Gastroesophageal sphincter (tissue), 4 donors: ENCODE data around the gene PARD3. TPM values are rescaled to one million over a fixed set of nuclear protein-coding genes. Genes with fewer than 3 reads are reported as not detected.

Source experiments
- ATAC-seq: fragments of 150-250 bp; one replicate; pipeline ENCODE4 v1.9.1; 2016; ENCODE audit warnings: mild to moderate bottlenecking, moderate library complexity
- H3K27ac ChIP-seq, 4 donors: fragments of 200-600 bp; sonication (generic) in 3 of 4; 1 replicate in 3 of 4; 2 replicates in 1 of 4; pipeline ENCODE4 v1.5.1; 2016 to 2019
- H3K27me3 ChIP-seq: fragments of 200-600 bp; sonication (generic); one replicate; pipeline ENCODE4 v1.5.1; 2019
- H3K36me3 ChIP-seq, 2 donors: fragments of 200-600 bp; sonication (generic); one replicate each; pipeline ENCODE4 v1.5.1; 2019; ENCODE audit warnings: control low read depth in 1 of 2
- H3K4me1 ChIP-seq, 3 donors: fragments of 200-600 bp; sonication (generic); 1 replicate in 2 of 3; 2 replicates in 1 of 3; pipeline ENCODE4 v1.5.1; 2016 to 2019; ENCODE audit warnings: control low read depth in 2 of 3
- H3K4me3 ChIP-seq, 2 donors: fragments of 200-600 bp; sonication (generic); one replicate each; pipeline ENCODE4 v1.5.1; 2019; ENCODE audit warnings: mild to moderate bottlenecking in 1 of 2, moderate library complexity in 1 of 2
- H3K9me3 ChIP-seq, 3 donors: fragments of 200-600 bp; sonication (generic); one replicate each; pipeline ENCODE4 v1.5.1; 2017 to 2019; ENCODE audit warnings: control low read depth in 2 of 3
- EP300 ChIP-seq: sonication (generic); formaldehyde crosslinking; IDR thresholded peaks from one replicate; pipeline ENCODE4 v1.6.1; 2017; ENCODE audit warnings: antibody characterized with exemption, mild to moderate bottlenecking
- POLR2A ChIP-seq, 2 donors: fragments of 450-650 bp; IDR thresholded peaks; one replicate each; pipeline ENCODE4 v1.6.1; 2017; ENCODE audit warnings: antibody characterized with exemption in 2 of 2, mild to moderate bottlenecking in 2 of 2, moderate library complexity in 1 of 2
- POLR2AphosphoS5 ChIP-seq: sonication (generic); formaldehyde crosslinking; IDR thresholded peaks from one replicate; pipeline ENCODE4 v1.6.1; 2017; ENCODE audit warnings: antibody characterized with exemption
- WGBS, 2 donors: methylation state at CpG; one replicate each; pipeline ENCODE4 v1.1.5; 2018; ENCODE audit warnings: low coverage in 1 of 2; 5-methylcytosine and 5-hydroxymethylcytosine counted together
- total RNA-seq, 4 donors: library from RNA; depleted of rRNA; stranded (reverse); fragments of >200 nt; gene quantifications; one replicate each; pipeline ENCODE4 v1.1.0, GENCODE V29; 2016
- TF ChIP-seq, protein P1 (sequence below), 4 experiments: fragments of 200-600 bp in 2 of 4; fragments of 450-650 bp in 2 of 4; sonication (generic) in 1 of 4; IDR thresholded peaks; one replicate each; pipeline ENCODE4 v1.5.1; 2017 to 2019; ENCODE audit warnings: antibody characterized with exemption in 4 of 4, mild to moderate bottlenecking in 2 of 4, moderate library complexity in 2 of 4

PARD3 gene
- total RNA-seq, 4 donors from 2014 or later: 101 to 127 (median 115) TPM

DNA sequence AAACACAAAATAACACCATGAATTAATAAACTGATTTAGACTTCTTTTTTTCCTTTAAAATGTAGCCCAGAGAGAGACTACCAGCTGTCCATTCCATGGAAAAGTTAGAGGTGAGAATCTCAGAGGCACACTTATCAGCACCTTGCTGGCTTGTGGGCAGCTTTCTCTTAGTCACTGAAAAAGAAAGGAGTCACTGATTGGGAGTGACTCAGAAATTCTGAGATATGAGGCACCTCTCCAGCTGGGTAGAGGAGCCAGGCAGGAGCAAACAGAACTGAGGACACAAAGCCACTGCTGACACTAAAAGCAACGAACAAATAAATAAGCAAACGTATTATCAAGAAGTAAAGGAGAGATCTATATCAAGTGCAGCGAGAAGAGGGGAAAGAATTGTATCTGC lies 310.6 kb downstream of the PARD3 start:
- no peak for ATAC-seq

DNA sequence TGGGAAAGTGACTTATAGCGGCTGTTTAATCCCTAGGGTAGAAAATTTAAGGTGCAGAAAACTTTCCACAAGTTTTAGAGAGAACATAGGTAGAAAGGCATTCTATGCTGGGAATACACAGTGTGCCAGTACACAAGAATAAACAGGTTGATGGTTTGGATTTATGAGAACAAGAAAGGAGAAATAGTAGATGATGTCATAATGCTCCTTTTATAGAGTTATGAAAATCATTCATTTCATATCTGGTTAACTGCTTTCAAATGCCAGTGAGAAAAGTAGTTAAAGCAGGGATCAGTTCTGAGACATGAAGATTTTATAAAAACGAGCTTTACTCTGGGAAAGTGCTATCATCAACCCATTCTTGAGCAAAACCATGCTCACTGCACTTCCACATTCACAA lies 311.4 kb downstream of the PARD3 start:
- peaks cover 0 to 11% (median 3%) of the 10 kb centered on the region in 3 donors for H3K4me1 ChIP-seq
- H3K27me3 ChIP-seq: no peaks in the 10 kb centered on the region
- TF ChIP-seq EP300 (no peak), POLR2A (IDR thresholded peaks at IDR 0.05) (no peak), POLR2AphosphoS5 (no peak)
- TF ChIP-seq, protein P1, sequence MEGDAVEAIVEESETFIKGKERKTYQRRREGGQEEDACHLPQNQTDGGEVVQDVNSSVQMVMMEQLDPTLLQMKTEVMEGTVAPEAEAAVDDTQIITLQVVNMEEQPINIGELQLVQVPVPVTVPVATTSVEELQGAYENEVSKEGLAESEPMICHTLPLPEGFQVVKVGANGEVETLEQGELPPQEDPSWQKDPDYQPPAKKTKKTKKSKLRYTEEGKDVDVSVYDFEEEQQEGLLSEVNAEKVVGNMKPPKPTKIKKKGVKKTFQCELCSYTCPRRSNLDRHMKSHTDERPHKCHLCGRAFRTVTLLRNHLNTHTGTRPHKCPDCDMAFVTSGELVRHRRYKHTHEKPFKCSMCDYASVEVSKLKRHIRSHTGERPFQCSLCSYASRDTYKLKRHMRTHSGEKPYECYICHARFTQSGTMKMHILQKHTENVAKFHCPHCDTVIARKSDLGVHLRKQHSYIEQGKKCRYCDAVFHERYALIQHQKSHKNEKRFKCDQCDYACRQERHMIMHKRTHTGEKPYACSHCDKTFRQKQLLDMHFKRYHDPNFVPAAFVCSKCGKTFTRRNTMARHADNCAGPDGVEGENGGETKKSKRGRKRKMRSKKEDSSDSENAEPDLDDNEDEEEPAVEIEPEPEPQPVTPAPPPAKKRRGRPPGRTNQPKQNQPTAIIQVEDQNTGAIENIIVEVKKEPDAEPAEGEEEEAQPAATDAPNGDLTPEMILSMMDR (IDR thresholded peaks at IDR 0.05): no peak
- no peaks in the 10 kb centered on the region for H3K9me3 ChIP-seq
- H3K4me3 ChIP-seq: no peak overlapping the region
- H3K27ac ChIP-seq: no peak overlapping the region
- 82 to 90% methylated on average over 2 of the region's 2 CpGs for WGBS, 2 donors
- ATAC-seq: no peak
- no peaks in the 10 kb centered on the region for H3K36me3 ChIP-seq

More for the DNA sequence above, 310.6 kb downstream of the PARD3 start:
- WGBS, 2 donors: 67 to 83% methylated on average over 2 to 3 of the region's 3 CpGs
- Histone ChIP-seq H3K4me1 (peaks cover 0 to 11% (median 3%) of the 10 kb centered on the region in 3 donors), H3K27me3 (no peaks in the 10 kb centered on the region), H3K36me3 (no peaks in the 10 kb centered on the region), H3K27ac (no peak overlapping the region), H3K4me3 (no peak overlapping the region), H3K9me3 (no peaks in the 10 kb centered on the region)
- TF ChIP-seq EP300: no peak
- TF ChIP-seq POLR2AphosphoS5: no peak
- TF ChIP-seq, protein P1 (IDR thresholded peaks at IDR 0.05): no peak
- TF ChIP-seq POLR2A (IDR thresholded peaks at IDR 0.05): no peak

DNA sequence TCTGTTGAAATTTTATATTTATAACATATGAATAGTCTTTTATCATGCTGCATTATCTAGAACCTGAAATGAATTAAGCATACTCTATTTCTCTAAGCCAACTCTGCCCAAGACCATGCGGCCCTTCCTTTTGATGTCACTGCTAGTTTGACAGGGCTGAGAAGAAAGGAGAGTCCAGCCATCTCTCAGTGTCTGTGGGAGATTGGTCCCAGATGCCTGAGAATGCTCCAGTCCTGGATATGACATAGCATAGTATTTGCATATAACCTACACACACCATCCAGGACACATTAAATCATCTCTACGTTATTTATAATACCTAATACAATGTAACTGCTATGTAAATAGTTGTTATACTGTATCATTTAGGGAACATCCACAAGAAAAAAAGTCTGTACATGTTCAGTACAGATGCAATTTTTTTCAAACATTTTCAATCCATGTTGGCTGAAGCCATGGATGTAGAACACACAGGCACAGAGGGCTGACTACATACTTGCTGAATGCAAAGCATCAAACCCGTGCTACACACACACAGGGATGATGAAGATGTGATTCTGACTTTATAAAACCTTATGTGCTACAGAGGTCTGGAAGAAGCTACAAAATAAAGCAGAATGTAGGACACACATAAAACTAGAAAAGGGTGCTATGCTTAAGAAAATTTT lies 315.4 kb downstream of the PARD3 start:
- peaks cover 0 to 6% (median 3%) of the 10 kb centered on the region in 3 donors for H3K4me1 ChIP-seq
- H3K27me3 ChIP-seq: no peaks in the 10 kb centered on the region
- no peaks in the 10 kb centered on the region for H3K36me3 ChIP-seq
- ATAC-seq: no peak
- H3K4me3 ChIP-seq: no peak overlapping the region
- WGBS, 2 donors: 89 to 97% methylated on average over 3 of the region's 3 CpGs
- H3K27ac ChIP-seq: no peak overlapping the region
- TF ChIP-seq, protein P1 (IDR thresholded peaks at IDR 0.05): no peak
- no peak for TF ChIP-seq EP300
- TF ChIP-seq POLR2AphosphoS5: no peak
- TF ChIP-seq POLR2A (IDR thresholded peaks at IDR 0.05): no peak
- no peaks in the 10 kb centered on the region for H3K9me3 ChIP-seq

DNA sequence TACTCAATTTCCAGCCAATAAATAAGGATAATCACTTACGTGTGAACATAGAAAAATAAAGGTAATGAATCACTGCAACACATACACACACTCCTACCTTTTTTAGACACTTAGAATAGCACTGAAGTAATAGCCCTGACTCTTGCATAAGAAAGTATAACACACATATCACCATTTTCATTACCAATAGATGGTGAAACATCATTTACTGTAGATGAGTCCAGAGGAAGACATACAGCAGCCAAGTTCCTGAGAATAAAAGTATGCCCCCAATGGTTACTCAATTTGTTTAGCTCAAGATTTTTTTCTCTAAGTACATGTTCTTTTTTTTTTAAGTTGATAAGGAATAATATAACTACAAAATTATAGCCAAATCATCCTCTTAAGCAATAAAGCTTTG lies 316.3 kb downstream of the PARD3 start:
- Histone ChIP-seq H3K4me1 (peaks cover 0 to 3% (median 2%) of the 10 kb centered on the region in 3 donors), H3K36me3 (no peaks in the 10 kb centered on the region), H3K4me3 (no peak overlapping the region), H3K27me3 (no peaks in the 10 kb centered on the region), H3K9me3 (no peaks in the 10 kb centered on the region), H3K27ac (no peak overlapping the region)
- WGBS, 2 donors: 94 to 100% methylated on average over 1 of the region's 1 CpG
- no peak for ATAC-seq
- no peak for TF ChIP-seq POLR2AphosphoS5
- TF ChIP-seq, protein P1 (IDR thresholded peaks at IDR 0.05): no peak
- no peak for TF ChIP-seq EP300
- no peak for TF ChIP-seq POLR2A (IDR thresholded peaks at IDR 0.05)

DNA sequence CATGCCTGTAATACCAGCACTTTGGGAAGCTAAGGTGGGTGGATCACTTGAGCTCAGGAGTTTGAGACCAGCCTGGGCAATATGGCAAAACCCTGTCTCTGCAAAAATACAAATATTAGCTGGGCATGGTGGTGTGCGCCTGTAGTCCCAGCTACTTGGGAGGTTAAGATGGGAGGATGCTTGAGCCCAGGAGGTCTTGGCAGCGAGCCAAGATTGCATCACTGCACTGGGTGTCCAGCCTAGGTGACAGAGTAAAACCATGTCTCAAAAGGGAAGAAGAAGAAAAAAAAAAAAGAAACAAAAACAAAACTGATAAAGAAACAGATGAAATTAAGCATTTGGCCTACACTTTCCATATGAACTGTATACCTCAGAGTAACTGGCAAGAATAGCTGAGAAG lies 319.2 kb downstream of the PARD3 start:
- ATAC-seq: no peak
- H3K27ac ChIP-seq: no peak overlapping the region
- TF ChIP-seq POLR2AphosphoS5: no peak
- TF ChIP-seq POLR2A (IDR thresholded peaks at IDR 0.05): no peak
- TF ChIP-seq, protein P1 (IDR thresholded peaks at IDR 0.05): no peak
- no peak for TF ChIP-seq EP300
- no peak overlapping the region for H3K4me3 ChIP-seq
- 63% methylated on average over 2 of the region's 2 CpGs; no CpG with 5 or more reads in 1 of the 2 donors for WGBS, 2 donors
- H3K4me1 ChIP-seq: peaks cover 0 to 12% (median 0%) of the 10 kb centered on the region in 3 donors
- no peaks in the 10 kb centered on the region for H3K27me3 ChIP-seq
- H3K9me3 ChIP-seq: no peaks in the 10 kb centered on the region
- H3K36me3 ChIP-seq: no peaks in the 10 kb centered on the region
